ENCODE results near the gene APOD. TPM values are rescaled to one million over a fixed set of nuclear protein-coding genes. Genes with fewer than 3 reads are reported as not detected.
"Not testable (repeated sequence)": the region's sequence is repeated elsewhere in the genome, so short reads cannot be mapped to it uniquely, and the experiment has no call there.

The APOD gene
- polyA plus RNA-seq, 1 experiment: 8.3 TPM

GRCh38 chr3:195609229-195609628, 25.5 kb upstream of the APOD start:
- TF ChIP-seq CTCF (IDR thresholded peaks at IDR 0.05; ENCODE audit: insufficient read depth, low read depth, low read length): no peak
- H3K36me3 ChIP-seq (ENCODE audit: control insufficient read depth, insufficient read depth, low read length): no peaks in the 10 kb centered on the region
- no peak overlapping the region for H3K4me3 ChIP-seq (ENCODE audit: low read depth, low read length)
- no peaks in the 10 kb centered on the region for H3K27me3 ChIP-seq (ENCODE audit: control insufficient read depth, insufficient read depth, low read length)
- ChIA-PET CTCF (interaction anchor here (1.2 to 1.7 kb wide), 2 partner anchors 11 to 53 kb away, joined by 3 to 4 read pairs; no protein-coding TSS in a partner anchor), POLR2A (no interaction called here)
- DNase-seq (ENCODE audit: low read depth): no peak

DNA sequence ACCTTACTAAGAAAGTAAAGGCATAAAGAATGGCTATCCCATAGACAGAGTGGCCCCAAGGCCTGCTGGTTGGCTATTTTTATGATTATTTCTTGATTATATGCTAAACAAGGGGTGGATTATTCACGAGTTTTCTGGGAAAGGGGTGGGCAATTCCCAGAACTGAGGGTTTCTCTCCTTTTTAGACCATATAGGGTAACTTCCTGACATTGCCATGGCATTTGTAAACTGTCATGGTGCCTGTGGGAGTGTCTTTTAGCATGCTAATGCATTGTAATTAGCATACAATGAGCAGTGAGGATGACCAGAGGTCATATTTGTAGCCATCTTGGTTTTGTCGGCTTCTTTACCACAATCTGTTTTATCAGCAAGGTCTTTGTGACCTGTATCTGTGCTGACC, 18.0 kb upstream of the APOD start:
- CTCF ChIA-PET; H3K4me3 ChIP-seq (ENCODE audit: low read depth, low read length); DNase-seq (ENCODE audit: low read depth); POLR2A ChIA-PET; H3K36me3 ChIP-seq (ENCODE audit: control insufficient read depth, insufficient read depth, low read length); H3K27me3 ChIP-seq (ENCODE audit: control insufficient read depth, insufficient read depth, low read length): not testable (repeated sequence)

GRCh38 chr3:195601382-195601781, 17.6 kb upstream of the APOD start:
- Histone ChIP-seq H3K27me3 (ENCODE audit: control insufficient read depth, insufficient read depth, low read length) (no peaks in the 10 kb centered on the region), H3K36me3 (ENCODE audit: control insufficient read depth, insufficient read depth, low read length) (no peaks in the 10 kb centered on the region), H3K4me3 (ENCODE audit: low read depth, low read length) (no peak overlapping the region)
- DNase-seq (ENCODE audit: low read depth): no peak
- TF ChIP-seq CTCF (IDR thresholded peaks at IDR 0.05; ENCODE audit: insufficient read depth, low read depth, low read length): no peak
- POLR2A ChIA-PET: no interaction called here
- CTCF ChIA-PET: no interaction called here

- POLR2A ChIA-PET; DNase-seq (ENCODE audit: low read depth); H3K27me3 ChIP-seq (ENCODE audit: control insufficient read depth, insufficient read depth, low read length); H3K4me3 ChIP-seq (ENCODE audit: low read depth, low read length); H3K36me3 ChIP-seq (ENCODE audit: control insufficient read depth, insufficient read depth, low read length); CTCF ChIA-PET: not testable (repeated sequence)
Observed at GRCh38 chr3:195599926-195600325, 16.2 kb upstream of the APOD start.

DNA sequence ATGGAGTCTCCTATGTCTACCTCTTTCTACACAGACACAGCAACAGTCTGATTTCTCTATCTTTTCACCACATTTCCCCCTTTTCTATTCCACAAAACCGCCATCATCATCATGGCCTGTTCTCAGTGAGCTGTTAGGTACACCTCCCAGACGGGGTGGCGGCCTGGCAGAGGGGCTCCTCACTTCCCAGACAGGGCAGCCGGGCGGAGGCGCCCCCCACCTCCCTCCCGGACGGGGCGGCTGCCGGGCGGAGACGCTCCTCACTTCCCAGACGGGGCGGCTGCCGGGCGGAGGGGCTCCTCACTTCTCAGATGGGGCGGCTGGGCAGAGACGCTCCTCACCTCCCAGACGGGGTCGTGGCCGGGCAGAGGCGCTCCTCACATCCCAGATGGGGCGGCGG, 15.8 kb upstream of the APOD start:
- DNase-seq (ENCODE audit: low read depth); POLR2A ChIA-PET: not testable (repeated sequence)

GRCh38 chr3:195597848-195598247, 14.1 kb upstream of the APOD start:
- Histone ChIP-seq H3K4me3 (ENCODE audit: low read depth, low read length) (no peak overlapping the region), H3K36me3 (ENCODE audit: control insufficient read depth, insufficient read depth, low read length) (no peaks in the 10 kb centered on the region), H3K27me3 (ENCODE audit: control insufficient read depth, insufficient read depth, low read length) (no peaks in the 10 kb centered on the region; the same call in 1 of the 2 replicates)
- no peak for DNase-seq (ENCODE audit: low read depth)
- ChIA-PET CTCF (interaction anchor here (1.5 kb wide), 1 partner anchor 10 kb away, joined by 4 read pairs; no protein-coding TSS in a partner anchor), POLR2A (no interaction called here)
- TF ChIP-seq CTCF (IDR thresholded peaks at IDR 0.05; ENCODE audit: insufficient read depth, low read depth, low read length): no peak

More for the DNA sequence above, 15.8 kb upstream of the APOD start:
- H3K36me3 ChIP-seq (ENCODE audit: control insufficient read depth, insufficient read depth, low read length); CTCF ChIA-PET; H3K4me3 ChIP-seq (ENCODE audit: low read depth, low read length); H3K27me3 ChIP-seq (ENCODE audit: control insufficient read depth, insufficient read depth, low read length): not testable (repeated sequence)

- TF ChIP-seq CTCF (IDR thresholded peaks at IDR 0.05; ENCODE audit: insufficient read depth, low read depth, low read length): no peak
- POLR2A ChIA-PET: no interaction called here
- CTCF ChIA-PET: interaction anchor here (1.5 kb wide), 1 partner anchor 11 kb away, joined by 4 read pairs; no protein-coding TSS in a partner anchor
- Histone ChIP-seq H3K4me3 (ENCODE audit: low read depth, low read length) (no peak overlapping the region), H3K36me3 (ENCODE audit: control insufficient read depth, insufficient read depth, low read length) (no peaks in the 10 kb centered on the region), H3K27me3 (ENCODE audit: control insufficient read depth, insufficient read depth, low read length) (no peaks in the 10 kb centered on the region; the same call in 1 of the 2 replicates)
- no peak for DNase-seq (ENCODE audit: low read depth)
Observed at GRCh38 chr3:195597229-195597628, 13.5 kb upstream of the APOD start.

Data from BJ (cell line).